ACHN (cell line): ENCODE measurements around the gene SCEL.
"Not testable (repeated sequence)": the region's sequence is repeated elsewhere in the genome, so short reads cannot be mapped to it uniquely, and the experiment has no call there.

ENCODE experiments used
- DNase-seq: peaks from one replicate; pipeline ENCODE4 v3.0.0-alpha.2; 2015
- in situ Hi-C: cut with HindIII; loops from 2 replicates; pipeline ENCODE4 v1.10.0; 2017; ENCODE audit warnings: low sequenced_read_pairs, low pct_ligation_motif_present, low pct_unique_long_range_greater_than_20kb

SCEL gene

GRCh38 chr13:77616027-77616426 is 80.5 kb downstream of the SCEL start:
- in situ Hi-C loops = no loop called here
- DNase-seq = no peak

DNA sequence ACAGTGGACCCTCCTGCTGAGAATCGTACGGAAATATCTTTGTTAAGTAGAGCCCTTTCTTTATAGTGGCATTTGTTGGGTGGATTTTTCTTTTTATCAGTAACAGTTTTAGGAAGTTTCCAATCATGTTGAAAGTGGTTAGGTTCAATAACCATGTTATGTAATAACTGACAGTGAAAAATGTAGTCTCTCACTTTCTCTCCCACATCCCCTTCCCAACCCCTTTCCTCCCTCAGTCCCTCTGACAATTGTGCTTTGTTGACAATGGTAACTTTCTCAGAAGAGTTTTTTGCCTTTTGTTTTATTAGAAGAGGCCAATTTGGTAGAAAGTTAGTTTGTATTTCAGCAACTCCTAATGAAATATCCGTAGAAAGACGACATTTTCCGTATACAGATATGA is 84.1 kb downstream of the SCEL start:
- in situ Hi-C loops = no loop called here
- DNase-seq = no peak

DNA sequence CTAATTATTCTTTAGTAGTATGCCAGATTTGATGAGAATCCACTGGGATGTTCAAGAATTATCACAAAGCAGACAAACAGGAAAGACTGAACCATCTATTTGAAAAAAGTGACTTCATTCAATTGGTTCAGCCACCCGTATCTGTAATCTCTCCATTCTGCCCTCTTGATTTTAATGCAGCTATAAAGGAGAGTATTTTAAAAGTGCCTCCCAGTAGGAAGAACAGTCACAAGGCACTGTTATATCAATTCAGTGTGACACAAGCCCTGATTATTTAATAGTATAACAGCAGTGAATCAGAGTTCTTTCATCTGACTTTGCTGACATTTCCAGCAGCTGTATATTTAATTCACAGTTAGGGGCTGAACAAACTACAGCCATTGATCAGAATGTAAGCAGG is 84.6 kb downstream of the SCEL start:
- in situ Hi-C loops = no loop called here
- no peak for DNase-seq

DNA sequence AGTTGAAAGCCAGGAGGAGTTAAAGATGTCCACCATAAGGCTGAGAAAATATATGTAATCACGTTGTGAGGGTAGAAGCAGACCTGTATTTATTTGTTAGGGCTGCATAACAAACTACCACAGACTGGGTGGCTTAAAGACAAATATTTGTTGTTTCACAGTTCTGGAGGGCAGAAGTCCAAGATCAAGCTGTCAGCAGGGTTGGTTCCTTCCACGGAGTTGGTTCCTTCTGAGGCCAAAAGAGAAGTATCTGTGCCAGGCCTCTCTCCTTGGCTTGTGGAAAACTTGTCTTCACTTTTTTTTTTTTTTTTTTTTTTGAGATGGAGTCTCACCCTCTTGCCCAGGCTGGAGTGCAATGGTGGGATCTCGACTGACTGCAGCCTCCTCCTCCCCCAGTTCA is 88.3 kb downstream of the SCEL start:
- in situ Hi-C loops = no loop called here

DNA sequence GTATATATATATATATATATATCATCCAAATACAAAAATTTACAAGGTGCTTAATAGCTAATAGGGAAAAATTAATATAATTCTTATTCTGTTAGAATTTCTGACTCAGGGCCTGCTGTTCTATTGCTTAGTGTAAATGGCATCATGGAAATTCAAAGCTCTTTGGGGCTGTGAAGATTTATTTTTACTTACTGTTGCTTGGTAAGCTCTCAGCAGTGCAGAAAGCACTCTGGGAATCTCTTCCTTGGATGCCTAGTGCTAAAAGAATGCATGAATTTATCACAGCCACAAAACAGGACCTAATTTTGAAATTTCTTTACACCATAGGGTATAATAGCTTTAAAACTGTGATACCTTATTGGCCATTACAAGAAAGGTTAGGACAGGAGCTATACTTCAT is 92.7 kb downstream of the SCEL start:
- in situ Hi-C loops = no loop called here
- DNase-seq = no peak

More for the DNA sequence above, 88.3 kb downstream of the SCEL start:
- DNase-seq = no peak

- in situ Hi-C loops = no loop called here
- no peak for DNase-seq
Observed at GRCh38 chr13:77637588-77637987, 102.1 kb downstream of the SCEL start.

- DNase-seq = no peak
- in situ Hi-C loops = no loop called here
Observed at GRCh38 chr13:77650409-77650808, 114.9 kb downstream of the SCEL start.

DNA sequence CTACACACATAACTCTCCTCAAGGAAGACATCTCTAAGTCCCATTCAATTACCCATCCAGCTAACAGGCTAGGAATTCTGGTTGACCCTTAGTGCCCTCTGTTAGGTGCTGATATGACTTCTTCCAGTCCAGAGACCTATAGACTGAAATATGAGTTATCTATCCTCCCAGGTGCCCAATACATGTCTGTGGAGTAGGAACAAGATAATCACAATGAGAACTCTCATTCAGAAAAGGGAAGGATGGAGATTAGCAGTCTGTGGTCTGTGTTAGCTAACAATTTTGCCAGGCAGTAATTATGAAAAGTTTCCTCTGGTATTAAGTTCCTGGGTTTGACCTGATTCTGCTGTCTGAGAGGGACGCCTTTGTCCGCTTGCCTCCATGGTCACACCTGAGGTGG is 117.8 kb downstream of the SCEL start:
- in situ Hi-C loops = no loop called here
- no peak for DNase-seq

- DNase-seq, in situ Hi-C loops: not testable (repeated sequence)
Observed at GRCh38 chr13:77660016-77660415, 124.5 kb downstream of the SCEL start.

DNA sequence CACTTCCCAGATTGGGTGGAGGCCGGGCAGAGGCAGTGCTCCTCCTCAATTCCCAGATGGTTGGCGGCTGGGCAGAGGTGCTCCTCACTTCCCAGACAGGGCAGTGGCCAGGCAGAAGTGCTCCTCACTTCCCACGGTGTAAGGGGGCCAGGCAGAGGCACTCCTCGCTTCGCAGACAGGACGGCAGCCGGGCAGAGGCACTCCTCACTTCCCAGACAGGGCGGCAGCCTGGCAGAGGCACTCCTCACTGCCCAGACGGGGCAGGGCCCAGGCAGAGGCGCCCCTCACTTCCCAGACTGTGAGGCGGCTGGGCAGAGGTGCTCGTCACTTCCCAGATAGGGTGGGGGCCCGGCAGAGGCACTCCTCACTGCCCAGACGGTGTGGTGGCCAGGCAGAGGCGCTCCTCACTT is 125.3 kb downstream of the SCEL start:
- no peak for DNase-seq
- in situ Hi-C loops = no loop called here

- in situ Hi-C loops, DNase-seq: not testable (repeated sequence)
Observed at GRCh38 chr13:77662301-77662700, 126.8 kb downstream of the SCEL start.

DNA sequence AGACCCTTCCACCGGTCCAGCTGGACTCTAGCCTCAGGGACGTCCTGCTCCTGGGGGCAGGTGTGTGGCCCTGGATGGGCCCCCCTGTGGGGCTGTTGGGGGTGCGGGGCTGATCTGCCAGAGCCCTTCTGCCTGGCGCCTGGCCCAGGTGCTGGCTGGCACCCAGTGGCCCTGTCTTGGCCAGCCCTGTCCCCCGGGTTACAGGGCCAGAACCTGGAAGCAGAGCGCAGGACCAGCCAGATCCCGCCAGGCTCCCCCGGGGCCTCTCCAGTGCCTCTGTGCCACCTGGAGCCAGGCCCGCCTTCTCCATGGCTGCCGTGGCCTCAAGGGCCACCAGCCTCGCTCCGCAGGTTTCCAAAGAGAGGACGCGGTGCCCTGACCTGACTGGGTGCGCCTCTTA is 127.3 kb downstream of the SCEL start:
- in situ Hi-C loops, DNase-seq: not testable (repeated sequence)

GRCh38 chr13:77674852-77675251 is 139.3 kb downstream of the SCEL start:
- no peak for DNase-seq
- in situ Hi-C loops = no loop called here

DNA sequence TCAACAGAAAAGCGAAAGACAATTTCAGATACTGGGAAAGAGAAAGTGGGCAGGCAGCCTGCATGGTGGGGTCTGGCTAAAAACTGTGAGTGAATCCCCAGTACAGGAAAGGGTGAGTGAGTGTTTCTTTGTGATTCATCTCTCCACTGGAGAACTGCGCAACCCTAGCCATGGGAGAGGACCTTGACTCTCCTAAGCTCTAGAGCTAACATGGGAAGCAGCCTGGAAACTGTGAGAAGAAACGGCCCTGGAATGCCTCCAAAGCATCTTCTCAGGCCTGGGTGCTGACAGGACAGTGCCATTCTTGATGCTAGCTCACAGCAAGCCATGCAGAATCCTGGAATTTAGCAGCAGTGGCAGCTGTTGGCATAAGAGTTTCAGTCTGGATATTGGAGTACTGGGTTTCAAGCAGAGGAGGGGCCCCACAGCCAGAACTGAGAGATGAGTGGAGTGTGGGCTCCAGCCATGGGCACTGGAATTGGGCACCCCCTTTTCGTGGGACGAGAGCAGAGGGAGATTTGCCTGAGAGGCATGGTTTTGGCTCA is 143.3 kb downstream of the SCEL start:
- no peak for DNase-seq
- in situ Hi-C loops = no loop called here

DNA sequence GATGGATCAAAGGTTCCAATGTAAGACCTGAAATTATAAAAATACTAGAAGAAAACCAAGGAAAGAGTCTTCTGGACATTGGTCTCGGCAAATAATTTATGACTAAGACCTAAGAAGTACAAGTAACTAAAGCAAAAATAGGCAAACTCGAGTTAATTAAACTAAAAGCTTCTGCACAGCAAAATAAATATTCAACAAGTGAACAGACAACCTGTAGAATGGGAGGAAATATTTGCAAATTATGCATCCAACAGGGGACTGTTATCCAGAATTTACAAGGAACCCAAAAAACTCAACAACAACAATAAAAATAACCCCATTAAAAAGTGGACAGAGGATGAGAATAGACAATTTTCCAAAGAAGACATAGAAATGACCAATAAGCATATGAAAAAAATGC is 152.3 kb downstream of the SCEL start:
- no peak for DNase-seq
- in situ Hi-C loops = no loop called here

DNA sequence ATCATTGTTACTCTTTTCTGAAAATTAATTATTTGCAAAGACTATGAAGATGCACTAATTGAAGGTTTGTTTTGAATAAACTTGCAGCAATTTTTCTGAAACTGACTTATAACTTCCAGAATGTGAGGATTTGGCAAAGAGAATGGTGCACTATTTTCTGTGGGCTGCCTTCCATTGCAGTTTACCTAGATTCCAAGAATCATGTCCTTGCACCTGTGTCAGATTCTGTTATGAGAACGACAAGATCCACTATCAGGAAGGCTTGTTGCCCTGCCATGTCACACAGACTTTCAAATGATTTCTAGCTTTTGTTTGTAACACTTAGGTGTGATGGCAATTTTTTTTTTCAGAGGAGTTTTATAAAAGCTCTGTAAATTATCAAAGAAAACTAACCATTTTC is 156.4 kb downstream of the SCEL start:
- no peak for DNase-seq
- in situ Hi-C loops = no loop called here

- in situ Hi-C loops = no loop called here
- DNase-seq = no peak
Observed at GRCh38 chr13:77692746-77693448, 157.4 kb downstream of the SCEL start.

DNA sequence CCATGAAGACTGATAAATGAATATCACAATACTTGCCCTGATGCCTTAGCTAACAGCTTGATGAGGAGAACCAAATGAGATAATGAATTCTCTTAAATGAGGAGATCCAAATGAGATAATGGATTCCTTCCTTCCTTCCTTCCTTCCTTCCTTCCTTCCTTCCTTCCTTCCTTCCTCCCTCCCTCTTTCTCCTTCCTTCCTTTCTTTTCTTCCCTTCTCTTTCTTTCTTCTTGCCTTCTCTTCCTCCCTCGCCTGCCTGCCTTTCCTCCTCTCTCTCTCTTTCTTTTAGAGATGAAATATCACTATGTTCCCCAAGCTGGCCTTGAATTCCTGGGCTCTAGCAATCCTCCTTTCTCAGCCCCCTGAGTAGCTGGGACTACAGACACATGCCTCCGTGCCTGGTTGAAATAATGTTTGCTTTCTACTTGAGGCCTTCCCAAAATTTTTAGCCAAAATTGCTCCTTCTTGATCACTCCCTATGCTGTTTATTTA is 158.0 kb downstream of the SCEL start:
- no peak for DNase-seq
- in situ Hi-C loops = no loop called here
